Peyer's patch (tissue), 4 donors: ENCODE data around the gene DVL1. TPM values are rescaled to one million over a fixed set of nuclear protein-coding genes. Genes with fewer than 3 reads are reported as not detected.
A peak's percentile ranks its signal among the peaks of the same experiment; 100 is the strongest.

Source experiments
- DNase-seq, 3 donors: peaks; one replicate each; pipeline ENCODE4 v3.0.0-alpha.2; 2017 to 2019
- H3K27ac ChIP-seq, 4 donors: fragments of 200-600 bp; sonication (generic); one replicate each; pipeline ENCODE4 v1.5.1; 2016 to 2019
- H3K27me3 ChIP-seq, 2 donors: fragments of 200-600 bp; sonication (generic); one replicate each; pipeline ENCODE4 v1.5.1; 2019
- H3K36me3 ChIP-seq, 3 donors: fragments of 200-600 bp; sonication (generic); one replicate each; pipeline ENCODE4 v1.5.1; 2016 to 2019
- H3K4me1 ChIP-seq, 4 donors: fragments of 200-600 bp; sonication (generic); one replicate each; pipeline ENCODE4 v1.5.1; 2016 to 2019
- H3K4me3 ChIP-seq, 4 donors: fragments of 200-600 bp; sonication (generic); 1 replicate in 3 of 4; 2 replicates in 1 of 4; pipeline ENCODE4 v1.5.1; 2016 to 2019; ENCODE audit warnings: mild to moderate bottlenecking in 1 of 4
- H3K9me3 ChIP-seq, 4 donors: fragments of 200-600 bp; sonication (generic); one replicate each; pipeline ENCODE4 v1.5.1; 2016 to 2019; ENCODE audit warnings: mild to moderate bottlenecking in 1 of 4
- POLR2A ChIP-seq, 2 donors: fragments of 450-650 bp; IDR thresholded peaks; one replicate each; pipeline ENCODE4 v1.5.1; 2017; ENCODE audit warnings: antibody characterized with exemption in 2 of 2, mild to moderate bottlenecking in 2 of 2, moderate library complexity in 2 of 2
- total RNA-seq, 4 donors: library from RNA; depleted of rRNA; stranded (reverse); fragments of >200 nt; gene quantifications; one replicate each; pipeline ENCODE4 v1.1.0, GENCODE V29; 2016
- TF ChIP-seq, protein P1 (sequence below), 6 experiments: fragments of 450-650 bp in 4 of 6; fragments of 200-600 bp in 2 of 6; sonication (generic) in 1 of 6; IDR thresholded peaks; one replicate each; pipeline ENCODE4 v1.5.1; 2017 to 2019; ENCODE audit warnings: antibody characterized with exemption in 6 of 6, mild to moderate bottlenecking in 3 of 6, moderate library complexity in 1 of 6

Gene DVL1
- total RNA-seq, 4 donors from 2014 or later = 76.0 to 196 (median 164) TPM

- H3K9me3 ChIP-seq = no peaks in the 10 kb centered on the region
- no peak overlapping the region for H3K27ac ChIP-seq
- DNase-seq = no peak
- H3K4me1 ChIP-seq = peaks cover 0 to 11% (median 5%) of the 10 kb centered on the region in 4 donors
- H3K27me3 ChIP-seq = no peaks in the 10 kb centered on the region
- no peak overlapping the region for H3K4me3 ChIP-seq
- peaks cover 0 to 49% (median 0%) of the 10 kb centered on the region in 3 donors for H3K36me3 ChIP-seq
- TF ChIP-seq, protein P1, sequence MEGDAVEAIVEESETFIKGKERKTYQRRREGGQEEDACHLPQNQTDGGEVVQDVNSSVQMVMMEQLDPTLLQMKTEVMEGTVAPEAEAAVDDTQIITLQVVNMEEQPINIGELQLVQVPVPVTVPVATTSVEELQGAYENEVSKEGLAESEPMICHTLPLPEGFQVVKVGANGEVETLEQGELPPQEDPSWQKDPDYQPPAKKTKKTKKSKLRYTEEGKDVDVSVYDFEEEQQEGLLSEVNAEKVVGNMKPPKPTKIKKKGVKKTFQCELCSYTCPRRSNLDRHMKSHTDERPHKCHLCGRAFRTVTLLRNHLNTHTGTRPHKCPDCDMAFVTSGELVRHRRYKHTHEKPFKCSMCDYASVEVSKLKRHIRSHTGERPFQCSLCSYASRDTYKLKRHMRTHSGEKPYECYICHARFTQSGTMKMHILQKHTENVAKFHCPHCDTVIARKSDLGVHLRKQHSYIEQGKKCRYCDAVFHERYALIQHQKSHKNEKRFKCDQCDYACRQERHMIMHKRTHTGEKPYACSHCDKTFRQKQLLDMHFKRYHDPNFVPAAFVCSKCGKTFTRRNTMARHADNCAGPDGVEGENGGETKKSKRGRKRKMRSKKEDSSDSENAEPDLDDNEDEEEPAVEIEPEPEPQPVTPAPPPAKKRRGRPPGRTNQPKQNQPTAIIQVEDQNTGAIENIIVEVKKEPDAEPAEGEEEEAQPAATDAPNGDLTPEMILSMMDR (IDR thresholded peaks at IDR 0.05) = no peak
- no peak for TF ChIP-seq POLR2A (IDR thresholded peaks at IDR 0.05)
These were observed 13.4 kb downstream of the DVL1 start for GRCh38 chr1:1335792-1336248.

DNA sequence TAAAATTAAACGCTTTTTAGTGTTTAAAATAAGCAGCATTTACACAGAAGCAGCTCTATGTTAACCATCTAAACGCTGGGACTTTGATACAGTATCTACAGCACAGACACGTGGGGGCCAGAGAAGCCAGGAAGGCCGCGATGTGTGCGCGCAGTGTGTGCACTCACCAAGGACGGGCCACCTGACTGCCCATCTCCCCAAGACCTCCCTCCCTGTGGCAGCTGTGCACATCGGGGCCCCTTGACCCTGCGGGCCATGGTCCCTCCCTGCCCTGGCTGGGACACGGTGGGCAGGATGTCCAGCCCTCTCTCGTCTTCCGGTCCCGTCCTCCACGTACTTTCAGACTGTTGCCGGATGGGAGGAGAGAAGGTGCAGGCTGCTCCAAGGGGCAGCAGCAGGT is 13.9 kb downstream of the DVL1 start:
- Histone ChIP-seq H3K9me3 (no peaks in the 10 kb centered on the region), H3K4me1 (peaks cover 0 to 11% (median 6%) of the 10 kb centered on the region in 4 donors), H3K27me3 (no peaks in the 10 kb centered on the region), H3K4me3 (no peak overlapping the region), H3K27ac (no peak overlapping the region), H3K36me3 (peaks cover 0 to 44% (median 0%) of the 10 kb centered on the region in 3 donors)
- DNase-seq = no peak
- no peak for TF ChIP-seq POLR2A (IDR thresholded peaks at IDR 0.05)
- TF ChIP-seq, protein P1 (IDR thresholded peaks at IDR 0.05) = no peak

- Histone ChIP-seq H3K9me3 (no peaks in the 10 kb centered on the region), H3K36me3 (peaks cover 0 to 39% (median 0%) of the 10 kb centered on the region in 3 donors), H3K27me3 (no peaks in the 10 kb centered on the region), H3K27ac (no peak overlapping the region), H3K4me3 (no peak overlapping the region), H3K4me1 (peaks cover 0 to 11% (median 6%) of the 10 kb centered on the region in 4 donors)
- no peak for TF ChIP-seq POLR2A (IDR thresholded peaks at IDR 0.05)
- TF ChIP-seq, protein P1 (IDR thresholded peaks at IDR 0.05) = no peak
- no peak for DNase-seq
These were observed 14.4 kb downstream of the DVL1 start for GRCh38 chr1:1334835-1335234.

DNA sequence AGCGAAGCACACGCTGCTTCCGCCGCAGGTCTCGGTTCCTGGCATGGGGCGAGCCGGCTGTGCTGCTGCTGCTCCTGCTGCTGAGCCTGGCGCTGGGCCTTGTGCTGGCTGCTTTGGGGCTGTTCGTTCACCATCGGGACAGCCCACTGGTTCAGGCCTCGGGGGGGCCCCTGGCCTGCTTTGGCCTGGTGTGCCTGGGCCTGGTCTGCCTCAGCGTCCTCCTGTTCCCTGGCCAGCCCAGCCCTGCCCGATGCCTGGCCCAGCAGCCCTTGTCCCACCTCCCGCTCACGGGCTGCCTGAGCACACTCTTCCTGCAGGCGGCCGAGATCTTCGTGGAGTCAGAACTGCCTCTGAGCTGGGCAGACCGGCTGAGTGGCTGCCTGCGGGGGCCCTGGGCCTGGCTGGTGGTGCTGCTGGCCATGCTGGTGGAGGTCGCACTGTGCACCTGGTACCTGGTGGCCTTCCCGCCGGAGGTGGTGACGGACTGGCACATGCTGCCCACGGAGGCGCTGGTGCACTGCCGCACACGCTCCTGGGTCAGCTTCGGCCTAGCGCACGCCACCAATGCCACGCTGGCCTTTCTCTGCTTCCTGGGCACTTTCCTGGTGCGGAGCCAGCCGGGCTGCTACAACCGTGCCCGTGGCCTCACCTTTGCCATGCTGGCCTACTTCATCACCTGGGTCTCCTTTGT is 15.5 kb downstream of the DVL1 start:
- Histone ChIP-seq H3K36me3 (peaks cover 0 to 31% (median 0%) of the 10 kb centered on the region in 3 donors), H3K27me3 (no peaks in the 10 kb centered on the region), H3K9me3 (no peaks in the 10 kb centered on the region), H3K4me3 (no peak overlapping the region), H3K27ac (no peak overlapping the region), H3K4me1 (peaks cover 0 to 11% (median 6%) of the 10 kb centered on the region in 4 donors)
- no peak for DNase-seq
- TF ChIP-seq POLR2A (IDR thresholded peaks at IDR 0.05) = no peak
- TF ChIP-seq, protein P1 (IDR thresholded peaks at IDR 0.05) = no peak

DNA sequence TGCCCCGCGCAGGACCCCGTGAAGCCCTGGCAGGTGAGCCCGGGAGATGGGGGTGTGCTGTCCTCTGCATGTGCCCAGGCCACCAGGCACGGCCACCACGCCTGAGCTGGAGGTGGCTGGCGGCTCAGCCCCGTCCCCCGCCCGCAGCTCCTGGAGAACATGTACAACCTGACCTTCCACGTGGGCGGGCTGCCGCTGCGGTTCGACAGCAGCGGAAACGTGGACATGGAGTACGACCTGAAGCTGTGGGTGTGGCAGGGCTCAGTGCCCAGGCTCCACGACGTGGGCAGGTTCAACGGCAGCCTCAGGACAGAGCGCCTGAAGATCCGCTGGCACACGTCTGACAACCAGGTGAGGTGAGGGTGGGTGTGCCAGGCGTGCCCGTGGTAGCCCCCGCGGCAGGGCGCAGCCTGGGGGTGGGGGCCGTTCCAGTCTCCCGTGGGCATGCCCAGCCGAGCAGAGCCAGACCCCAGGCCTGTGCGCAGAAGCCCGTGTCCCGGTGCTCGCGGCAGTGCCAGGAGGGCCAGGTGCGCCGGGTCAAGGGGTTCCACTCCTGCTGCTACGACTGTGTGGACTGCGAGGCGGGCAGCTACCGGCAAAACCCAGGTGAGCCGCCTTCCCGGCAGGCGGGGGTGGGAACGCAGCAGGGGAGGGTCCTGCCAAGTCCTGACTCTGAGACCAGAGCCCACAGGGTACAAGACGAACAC is 16.3 kb downstream of the DVL1 start:
- Histone ChIP-seq H3K27me3 (no peaks in the 10 kb centered on the region), H3K27ac (no peak overlapping the region), H3K9me3 (no peaks in the 10 kb centered on the region), H3K36me3 (peaks cover 0 to 32% (median 0%) of the 10 kb centered on the region in 3 donors), H3K4me3 (no peak overlapping the region), H3K4me1 (peaks cover 0 to 11% (median 6%) of the 10 kb centered on the region in 4 donors)
- TF ChIP-seq POLR2A (IDR thresholded peaks at IDR 0.05) = no peak
- TF ChIP-seq, protein P1 (IDR thresholded peaks at IDR 0.05) = no peak
- peak in 2 of 3 donors; percentile 80 for DNase-seq
